Measurements from ENCODE around the gene GTF2H4. TPM values are rescaled to one million over a fixed set of nuclear protein-coding genes. Genes with fewer than 3 reads are reported as not detected.

GTF2H4 gene
- total and polyA plus RNA-seq, 2 of the 8 experiments (the other 6 are each of a cell fraction or from before 2014, with no cell fraction given), result 42.3 to 53.4 TPM

GRCh38 chr6:30877419-30878262 is 30.4 kb upstream of the GTF2H4 start (continued):
- TF ChIP-seq CHD7 (IDR thresholded peaks at IDR 0.05; ENCODE audit: insufficient replicate concordance, low read length) (no peak), RAD21 (IDR thresholded peaks at IDR 0.05 in 1 of 2, conservative IDR thresholded peaks at IDR 0.05 in 1 of 2; ENCODE audit: low read depth in 2 of 2, low read length in 2 of 2) (peak; percentile 98 to 99), PHF8 (conservative IDR thresholded peaks at IDR 0.05; ENCODE audit: low read depth, low read length) (no peak), YY1 (IDR thresholded peaks at IDR 0.05; ENCODE audit: low read depth, low read length) (peak; percentile 81; the same call in 1 of the 2 replicates), MAX (IDR thresholded peaks at IDR 0.05) (no peak)

Measured in H1 (cell line).